Heart left ventricle (tissue), 16 donors: ENCODE results near the gene NDUFS4. TPM values are rescaled to one million over a fixed set of nuclear protein-coding genes. Genes with fewer than 3 reads are reported as not detected.

Source experiments
- ATAC-seq, 4 donors: fragments of 200-7000 bp; cut with Tn5 transposase; one replicate each; pipeline ENCODE4 v1.9.1; 2020 to 2022; ENCODE audit warnings: moderate library complexity in 4 of 4, mild to moderate bottlenecking in 3 of 4, moderate number of reproducible peaks in 1 of 4
- DNase-seq, 5 donors: peaks; one replicate each; pipeline ENCODE4 v3.0.0-alpha.2; 2020
- H3K27ac ChIP-seq, 12 donors: fragments of 200-600 bp; sonication (generic) in 4 of 12; one replicate each; pipeline versions ENCODE4 v1.5.0 to v1.8.0; 2016 to 2022; ENCODE audit warnings: mild to moderate bottlenecking in 2 of 12
- H3K27me3 ChIP-seq, 9 donors: fragments of 200-600 bp; sonication (generic) in 2 of 9; one replicate each; pipeline versions ENCODE4 v1.5.1 to v1.8.0; 2016 to 2022; ENCODE audit warnings: mild to moderate bottlenecking in 3 of 9
- H3K36me3 ChIP-seq, 9 donors: fragments of 200-600 bp; sonication (generic) in 2 of 9; one replicate each; pipeline versions ENCODE4 v1.5.0 to v1.8.0; 2018 to 2022; ENCODE audit warnings: mild to moderate bottlenecking in 2 of 9
- H3K4me1 ChIP-seq, 12 donors: fragments of 200-600 bp; sonication (generic) in 4 of 12; one replicate each; pipeline versions ENCODE4 v1.5.0 to v1.8.0; 2016 to 2022; ENCODE audit warnings: mild to moderate bottlenecking in 3 of 12
- H3K4me3 ChIP-seq, 12 donors: fragments of 200-600 bp; sonication (generic) in 4 of 12; one replicate each; pipeline versions ENCODE4 v1.5.0 to v1.8.0; 2017 to 2022; ENCODE audit warnings: mild to moderate bottlenecking in 9 of 12, moderate library complexity in 4 of 12
- H3K9me3 ChIP-seq, 12 donors: fragments of 200-600 bp; sonication (generic) in 4 of 12; one replicate each; pipeline versions ENCODE4 v1.5.0 to v1.8.0; 2016 to 2022; ENCODE audit warnings: mild to moderate bottlenecking in 1 of 12
- POLR2A ChIP-seq, 2 donors: fragments of 450-650 bp; IDR thresholded peaks; one replicate each; pipeline ENCODE4 v1.6.1; 2017; ENCODE audit warnings: antibody characterized with exemption in 2 of 2, mild to moderate bottlenecking in 2 of 2, moderate library complexity in 2 of 2
- WGBS, 4 donors: extraction: QIAGEN DNeasy Blood & Tissue Kit in 2 of 4; methylation state at CpG; one replicate each; pipeline versions ENCODE4 v1.1.5 to v1.1.7; 2013 to 2018; 5-methylcytosine and 5-hydroxymethylcytosine counted together
- intact Hi-C, 10 donors: fragments of 100-400 bp; cut with DNase I; formaldehyde crosslinking; loops; one replicate each; pipeline versions ENCODE4 v1.11.1 to v1.14.2; 2022
- polyA plus RNA-seq, 2 donors: library from polyadenylated mRNA; stranded (reverse); fragments of 200-250 nt; gene quantifications; one replicate each; pipeline ENCODE4 v1.2.3, GENCODE V29; 2013
- total RNA-seq, 9 donors: library from RNA; depleted of rRNA in 2 of 9; stranded (reverse); fragments of >200 nt in 2 of 9; fragmentation: NEBNext Ultra II Directional in 3 of 9; extraction: Animal tissue kit (Norgen Biotek cat#: 25700) in 3 of 9; gene quantifications; one replicate each; pipeline versions ENCODE4 v1.1.0 to v1.2.4, GENCODE V29; 2016 to 2023
- TF ChIP-seq, protein P1 (sequence below), 12 donors: fragments of 200-600 bp; sonication (generic) in 4 of 12; IDR thresholded peaks; one replicate each; pipeline versions ENCODE4 v1.5.0 to v1.8.0; 2018 to 2022; ENCODE audit warnings: antibody characterized with exemption in 12 of 12, mild to moderate bottlenecking in 5 of 12
- donor health status: ischemic (EF 13 %, LVEDD 7.1; RV severe dilation, severe dysfunction).
- donor health status: healthy with polysubstance abuse.
- donor health status: DM: no; HTN: yes; CAD: no.
- donor health status: DM: no; HTN: no; CAD: no.
- donor health status: ischemic (EF 25% LVEDD 6.9; RV normal size, moderate dysfunction).
- donor health status: ischemic (EF 25% LVEDD 5.7; RV mildly dilated, moderate dysfunction).
- donor health status: healthy.
- donor health status: DM: yes; HTN: yes; CAD: no.
- donor health status: ischemic (EF 35%, LVEDD 5.7; RV mildly dilated, moderate dysfunction).
- donor health status: nonischemic (EF 11% LVEDD 7.7; RV severe dilation, severe dysfunction).
- donor health status: DM: yes; HTN: yes; CAD: no.
- donor health status: PGD.
- donor health status: ischemic (EF 29% LVEDD 5.4; RV normal size, mild dysfunction).
- donor health status: nonischemic (EF 23%, LVEDD 6.1; RV moderate dilation, normal function).

The NDUFS4 gene
- total and polyA plus RNA-seq, 11 donors: 109 to 259 (median 185) TPM

DNA sequence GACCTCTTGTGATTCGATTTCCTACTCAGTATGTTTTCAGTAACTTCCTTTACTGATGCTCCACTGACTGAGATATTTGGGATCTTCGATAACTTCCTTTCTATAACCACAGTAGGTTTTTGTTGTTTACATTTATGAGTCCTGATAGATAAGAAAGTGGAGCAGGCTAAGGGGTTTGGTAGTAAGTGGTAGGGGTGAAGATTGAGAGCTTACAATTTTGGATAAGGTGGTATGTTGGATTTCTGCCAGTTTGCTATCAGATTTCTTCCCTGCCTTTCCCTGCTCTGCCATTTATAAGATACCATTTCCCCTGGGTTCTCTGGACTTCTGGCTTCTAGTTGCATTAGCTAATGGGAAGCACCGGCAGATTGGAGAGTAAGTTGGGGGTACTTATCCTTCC lies 7.9 kb upstream of the NDUFS4 start:
- no peaks in the 10 kb centered on the region for H3K9me3 ChIP-seq
- no peaks in the 10 kb centered on the region for H3K36me3 ChIP-seq
- WGBS, 4 donors: 46 to 65% (median 55%) methylated on average over 3 of the region's 3 CpGs
- ATAC-seq (no peak), DNase-seq (no peak)
- H3K4me1 ChIP-seq: no peaks in the 10 kb centered on the region
- H3K4me3 ChIP-seq: no peak overlapping the region
- no peak for TF ChIP-seq POLR2A (IDR thresholded peaks at IDR 0.05)
- TF ChIP-seq, protein P1, sequence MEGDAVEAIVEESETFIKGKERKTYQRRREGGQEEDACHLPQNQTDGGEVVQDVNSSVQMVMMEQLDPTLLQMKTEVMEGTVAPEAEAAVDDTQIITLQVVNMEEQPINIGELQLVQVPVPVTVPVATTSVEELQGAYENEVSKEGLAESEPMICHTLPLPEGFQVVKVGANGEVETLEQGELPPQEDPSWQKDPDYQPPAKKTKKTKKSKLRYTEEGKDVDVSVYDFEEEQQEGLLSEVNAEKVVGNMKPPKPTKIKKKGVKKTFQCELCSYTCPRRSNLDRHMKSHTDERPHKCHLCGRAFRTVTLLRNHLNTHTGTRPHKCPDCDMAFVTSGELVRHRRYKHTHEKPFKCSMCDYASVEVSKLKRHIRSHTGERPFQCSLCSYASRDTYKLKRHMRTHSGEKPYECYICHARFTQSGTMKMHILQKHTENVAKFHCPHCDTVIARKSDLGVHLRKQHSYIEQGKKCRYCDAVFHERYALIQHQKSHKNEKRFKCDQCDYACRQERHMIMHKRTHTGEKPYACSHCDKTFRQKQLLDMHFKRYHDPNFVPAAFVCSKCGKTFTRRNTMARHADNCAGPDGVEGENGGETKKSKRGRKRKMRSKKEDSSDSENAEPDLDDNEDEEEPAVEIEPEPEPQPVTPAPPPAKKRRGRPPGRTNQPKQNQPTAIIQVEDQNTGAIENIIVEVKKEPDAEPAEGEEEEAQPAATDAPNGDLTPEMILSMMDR (IDR thresholded peaks at IDR 0.05): no peak
- H3K27me3 ChIP-seq: peaks cover 0 to 4% (median 0%) of the 10 kb centered on the region in 9 donors
- intact Hi-C loops: no loop called here
- no peak overlapping the region for H3K27ac ChIP-seq

DNA sequence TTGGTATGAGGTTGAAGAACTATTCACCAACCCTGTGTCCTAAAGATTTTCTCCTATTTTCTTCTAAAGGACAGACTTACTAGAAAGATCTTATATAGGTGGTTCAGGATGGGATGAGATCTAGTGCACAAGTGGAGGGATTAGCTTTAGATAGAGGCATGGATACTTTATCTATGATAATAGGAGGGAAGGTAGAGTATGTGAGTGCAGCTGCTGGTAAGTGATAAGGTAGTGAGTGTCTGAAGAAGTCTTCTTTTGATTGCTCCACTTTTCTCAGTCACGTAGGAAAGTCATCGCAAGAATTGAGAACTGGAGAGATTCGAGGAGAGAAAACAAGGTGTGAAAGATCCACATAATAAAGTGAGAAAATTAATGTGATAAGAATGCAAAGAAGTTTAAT lies 6.0 kb upstream of the NDUFS4 start:
- TF ChIP-seq, protein P1 (IDR thresholded peaks at IDR 0.05): no peak
- no peak for TF ChIP-seq POLR2A (IDR thresholded peaks at IDR 0.05)
- intact Hi-C loops: no loop called here
- WGBS, 4 donors: 64 to 77% (median 66%) methylated on average over 3 of the region's 3 CpGs
- Histone ChIP-seq H3K4me3 (no peak overlapping the region), H3K27me3 (peaks cover 0 to 4% (median 0%) of the 10 kb centered on the region in 9 donors), H3K36me3 (no peaks in the 10 kb centered on the region), H3K9me3 (peaks cover 0 to 5% (median 0%) of the 10 kb centered on the region in 12 donors), H3K4me1 (no peaks in the 10 kb centered on the region), H3K27ac (no peak overlapping the region)
- DNase-seq (no peak), ATAC-seq (no peak)

DNA sequence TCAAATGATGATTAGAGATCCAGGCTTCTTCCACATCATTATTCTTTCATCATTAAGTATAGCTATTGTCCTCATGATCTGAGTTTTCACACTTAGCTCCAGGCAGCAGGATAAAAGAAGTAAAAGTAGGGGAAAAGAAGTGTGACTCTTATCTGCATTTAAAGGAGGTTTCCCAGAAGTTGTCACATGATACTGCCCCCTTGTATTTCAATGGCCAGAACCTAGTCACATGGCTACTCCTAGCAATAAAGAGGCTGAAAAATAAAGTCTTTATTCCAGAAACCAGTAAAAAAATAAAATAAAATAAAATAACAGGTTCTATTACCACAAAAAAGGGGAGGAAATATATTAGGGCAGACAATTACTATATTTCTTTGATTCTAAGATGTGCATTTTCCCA lies 5.3 kb upstream of the NDUFS4 start:
- no peak for DNase-seq
- no peak for ATAC-seq
- Histone ChIP-seq H3K36me3 (no peaks in the 10 kb centered on the region), H3K27me3 (peaks cover 0 to 4% (median 0%) of the 10 kb centered on the region in 9 donors), H3K27ac (no peak overlapping the region), H3K4me3 (no peak overlapping the region), H3K9me3 (peaks cover 0 to 5% (median 0%) of the 10 kb centered on the region in 12 donors), H3K4me1 (peaks cover 0 to 5% (median 0%) of the 10 kb centered on the region in 12 donors)
- intact Hi-C loops: no loop called here
- TF ChIP-seq, protein P1 (IDR thresholded peaks at IDR 0.05): no peak
- TF ChIP-seq POLR2A (IDR thresholded peaks at IDR 0.05): no peak

DNA sequence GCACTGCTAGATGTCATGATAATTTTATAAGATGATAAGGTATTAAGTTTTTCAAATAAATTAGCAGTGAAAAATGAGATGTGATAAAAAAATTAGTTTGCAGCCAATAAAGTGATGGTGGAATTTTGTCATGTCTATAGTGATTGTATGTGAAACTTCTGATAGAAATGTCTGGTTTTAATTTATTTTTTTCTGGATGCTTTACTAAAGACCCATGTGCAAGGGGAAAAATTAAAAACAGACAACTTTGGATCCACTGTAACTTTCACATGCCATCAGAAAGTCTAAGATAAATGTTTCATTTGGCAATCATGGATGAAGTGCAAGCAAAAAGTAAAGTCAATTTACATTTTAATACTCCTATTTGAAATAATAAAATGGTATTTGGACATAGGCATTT lies 4.4 kb upstream of the NDUFS4 start:
- Histone ChIP-seq H3K36me3 (no peaks in the 10 kb centered on the region), H3K27me3 (peaks cover 0 to 4% (median 0%) of the 10 kb centered on the region in 9 donors), H3K9me3 (peaks cover 0 to 5% (median 0%) of the 10 kb centered on the region in 12 donors), H3K4me3 (no peak overlapping the region), H3K27ac (no peak overlapping the region), H3K4me1 (peaks cover 0 to 5% (median 0%) of the 10 kb centered on the region in 12 donors)
- DNase-seq (no peak), ATAC-seq (no peak)
- intact Hi-C loops: no loop called here
- TF ChIP-seq POLR2A (IDR thresholded peaks at IDR 0.05): no peak
- TF ChIP-seq, protein P1 (IDR thresholded peaks at IDR 0.05): no peak
